Adipose tissue (tissue), 3 donors: ENCODE results near the gene CYLD. TPM values are rescaled to one million over a fixed set of nuclear protein-coding genes. Genes with fewer than 3 reads are reported as not detected.

Experiments
- H3K27ac ChIP-seq: one replicate; pipeline ENCODE4 v1.5.1; 2013; ENCODE audit warnings: low read depth, low read length
- WGBS, 3 donors: extraction: QIAGEN DNeasy Blood & Tissue Kit; methylation state at CpG; one replicate each; pipeline ENCODE4 v1.1.7; 2013; 5-methylcytosine and 5-hydroxymethylcytosine counted together
- polyA plus RNA-seq, 3 donors: library from polyadenylated mRNA; stranded (reverse); fragments of 200-250 nt; gene quantifications; one replicate each; pipeline ENCODE4 v1.2.3, GENCODE V29; 2013
- donor health status: healthy with polysubstance abuse.
- donor health status: Bipolar disorder and iron deficiency.
- donor health status: healthy.

CYLD gene
- polyA plus RNA-seq, 3 donors = 5.8 to 12.5 (median 11.9) TPM

DNA sequence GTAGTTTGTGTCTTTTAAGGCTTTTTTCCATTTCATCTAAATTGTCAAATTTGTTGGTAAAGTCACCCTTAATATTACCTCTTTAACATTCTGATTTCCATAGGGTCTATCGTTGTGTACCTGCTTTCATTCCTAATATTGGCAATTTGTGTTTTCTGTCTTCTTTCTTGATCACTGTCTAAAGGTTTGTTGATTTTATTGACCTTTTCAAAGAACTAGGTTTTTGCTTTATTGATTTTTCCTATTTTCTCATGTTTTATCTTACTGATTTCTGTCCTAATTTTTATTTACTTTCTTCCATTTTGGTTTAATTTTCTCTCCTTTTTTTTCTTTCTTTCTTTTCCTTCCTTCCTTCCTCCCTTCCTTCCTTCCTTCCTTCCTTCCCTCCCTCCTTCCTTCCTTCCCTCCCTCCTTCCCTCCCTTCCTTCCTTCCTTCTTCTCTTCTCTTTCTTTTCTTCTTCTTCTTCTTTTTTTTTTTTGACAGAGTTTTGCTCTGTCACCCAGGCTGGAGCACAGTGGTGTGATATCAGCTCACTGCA is 86.3 kb downstream of the CYLD start:
- 43 to 94% (median 93%) methylated on average over 1 of the region's 1 CpG for WGBS, 3 donors
- H3K27ac ChIP-seq = no peak overlapping the region

DNA sequence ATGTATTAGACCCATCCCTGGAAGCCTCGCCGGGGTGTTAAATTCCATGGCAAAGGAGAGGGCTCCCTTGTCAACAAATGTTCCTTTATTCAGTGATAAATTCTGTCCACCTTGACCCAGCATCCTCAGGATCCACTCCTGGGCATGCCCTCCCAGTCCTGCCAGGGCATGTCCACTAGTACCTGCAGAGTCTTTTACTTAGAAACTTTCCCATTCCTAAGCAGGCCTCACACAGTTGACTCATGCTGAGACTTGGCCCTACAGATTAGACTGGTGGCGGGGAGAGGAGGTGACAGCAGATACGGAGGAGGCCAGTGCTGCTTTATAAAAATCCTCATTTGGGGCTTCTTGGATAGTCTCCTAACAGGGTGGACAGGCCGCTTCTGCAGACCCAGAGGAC is 88.8 kb downstream of the CYLD start:
- WGBS, 3 donors = 91 to 92% (median 91%) methylated on average over 5 of the region's 5 CpGs
- no peak overlapping the region for H3K27ac ChIP-seq

DNA sequence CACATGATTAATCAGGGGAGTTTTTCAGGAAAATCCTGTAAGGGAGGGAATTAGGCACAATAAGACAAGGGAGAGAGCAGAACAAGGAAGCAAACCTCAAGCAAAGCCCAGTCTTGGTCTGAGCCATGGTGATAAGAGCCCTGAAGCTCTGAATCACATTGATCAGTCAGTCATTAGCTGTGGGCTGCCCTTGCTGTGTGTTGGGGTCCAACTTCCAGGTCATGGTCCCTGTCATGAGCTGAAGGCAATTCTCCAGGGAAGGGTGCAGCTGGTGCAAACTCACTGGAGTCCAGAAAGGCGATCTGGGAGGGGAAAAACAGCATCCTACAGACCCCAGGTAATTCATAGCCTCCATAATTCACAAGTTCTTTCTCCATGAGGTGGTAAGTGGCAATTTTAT is 89.9 kb downstream of the CYLD start:
- 89 to 97% (median 94%) methylated on average over 1 of the region's 1 CpG for WGBS, 3 donors

DNA sequence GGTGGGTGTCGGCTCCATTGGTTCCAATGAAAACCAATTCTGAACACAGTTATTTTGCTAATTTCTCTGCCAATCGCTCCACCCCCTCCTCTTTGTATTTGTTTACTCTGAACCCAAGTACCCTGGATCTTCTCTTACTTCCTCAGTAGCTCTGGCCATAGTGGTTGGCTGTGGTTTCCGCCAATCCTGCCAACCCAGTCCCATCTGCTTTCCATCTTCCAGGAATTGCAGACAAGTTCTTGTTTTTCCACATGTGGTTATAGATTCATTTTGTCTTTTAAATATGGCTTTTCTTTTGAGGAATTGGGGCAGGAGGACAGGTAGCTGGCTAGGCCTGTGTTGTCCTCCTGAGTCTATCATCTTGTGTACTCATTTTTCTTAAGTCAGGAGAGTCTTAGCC is 92.0 kb downstream of the CYLD start:
- no peak overlapping the region for H3K27ac ChIP-seq
- 87 to 92% (median 90%) methylated on average over 3 of the region's 3 CpGs for WGBS, 3 donors

More for the DNA sequence above, 89.9 kb downstream of the CYLD start:
- no peak overlapping the region for H3K27ac ChIP-seq

DNA sequence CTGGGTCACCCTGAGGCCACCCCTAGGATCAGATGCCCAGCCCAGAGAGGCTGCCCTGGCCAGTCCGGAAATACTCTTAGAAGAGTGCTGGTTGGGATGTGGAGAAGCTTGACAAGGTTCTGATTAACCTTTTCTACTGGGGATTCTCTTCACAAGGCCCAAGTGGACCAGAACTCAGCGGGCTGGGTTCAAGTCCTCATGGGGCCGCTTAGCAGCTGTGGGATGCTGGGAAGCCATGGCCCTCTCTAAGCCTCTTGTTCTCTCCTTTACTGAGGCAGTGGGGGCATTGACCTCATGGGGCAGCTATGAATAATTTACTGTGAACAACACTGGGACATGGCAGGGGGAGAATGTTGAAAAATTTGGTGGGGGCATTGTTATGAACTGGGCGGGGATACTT is 92.8 kb downstream of the CYLD start:
- H3K27ac ChIP-seq = no peak overlapping the region
- WGBS, 3 donors = 83 to 95% (median 89%) methylated on average over 4 of the region's 4 CpGs

DNA sequence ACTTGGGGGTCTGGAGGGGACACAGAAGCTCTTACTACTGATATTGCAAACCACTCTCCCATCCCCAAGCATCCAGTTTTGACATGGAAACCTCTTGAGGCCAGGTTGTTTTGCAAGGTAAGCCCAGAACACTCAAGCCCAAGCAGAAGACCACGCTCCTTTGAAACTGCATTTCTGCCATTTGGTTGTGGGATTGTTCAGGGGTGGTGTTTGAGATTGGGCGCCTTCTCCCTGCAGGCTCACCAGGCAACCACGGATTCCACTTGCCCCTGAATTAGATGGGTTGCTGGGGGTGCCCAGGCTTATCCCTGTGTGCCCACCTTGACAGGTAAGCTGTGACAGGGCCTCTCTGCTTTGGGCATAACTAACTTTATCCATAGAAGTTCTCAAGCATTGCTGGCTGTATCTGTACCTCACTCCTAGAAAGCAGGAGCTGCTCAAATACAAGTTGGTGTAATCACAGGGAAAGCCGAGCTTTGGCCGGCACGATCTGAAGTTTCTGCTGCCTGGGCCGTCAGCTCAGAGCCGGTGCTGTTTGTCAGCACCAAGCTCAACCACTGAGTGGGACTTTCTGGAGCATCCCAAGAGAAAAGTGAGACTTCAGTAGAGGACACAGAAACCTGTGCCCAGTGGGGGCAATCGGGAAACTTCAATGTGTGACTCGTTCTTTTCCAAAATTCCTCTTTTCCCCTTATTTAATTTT is 93.6 kb downstream of the CYLD start:
- no peak overlapping the region for H3K27ac ChIP-seq
- 61 to 80% (median 74%) methylated on average over 10 of the region's 10 CpGs for WGBS, 3 donors

DNA sequence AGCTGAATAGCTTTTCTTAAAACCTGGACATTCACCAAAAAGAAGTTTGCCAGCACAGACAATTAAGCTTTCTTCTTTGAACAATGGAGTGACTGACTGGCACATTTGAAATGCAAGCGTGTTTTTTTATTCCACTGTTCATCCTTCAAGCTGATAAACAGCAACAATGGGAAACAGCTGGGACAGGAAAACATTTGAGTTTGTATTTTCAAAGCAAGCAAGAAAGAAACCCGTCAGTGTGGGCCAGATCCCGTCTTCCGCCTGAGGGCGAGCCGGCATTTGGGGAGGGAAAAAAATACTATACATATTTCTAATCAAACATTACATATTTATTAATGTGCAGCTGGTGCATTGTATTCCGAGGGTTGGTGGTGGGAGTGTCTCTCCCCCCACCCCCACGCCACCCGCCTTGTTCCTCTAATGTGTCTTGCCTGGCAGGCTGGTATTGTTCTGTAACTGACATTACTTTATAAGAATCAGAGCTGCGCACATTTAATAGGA is 94.3 kb downstream of the CYLD start:
- H3K27ac ChIP-seq = no peak overlapping the region
- 66 to 77% (median 73%) methylated on average over 10 of the region's 10 CpGs for WGBS, 3 donors

DNA sequence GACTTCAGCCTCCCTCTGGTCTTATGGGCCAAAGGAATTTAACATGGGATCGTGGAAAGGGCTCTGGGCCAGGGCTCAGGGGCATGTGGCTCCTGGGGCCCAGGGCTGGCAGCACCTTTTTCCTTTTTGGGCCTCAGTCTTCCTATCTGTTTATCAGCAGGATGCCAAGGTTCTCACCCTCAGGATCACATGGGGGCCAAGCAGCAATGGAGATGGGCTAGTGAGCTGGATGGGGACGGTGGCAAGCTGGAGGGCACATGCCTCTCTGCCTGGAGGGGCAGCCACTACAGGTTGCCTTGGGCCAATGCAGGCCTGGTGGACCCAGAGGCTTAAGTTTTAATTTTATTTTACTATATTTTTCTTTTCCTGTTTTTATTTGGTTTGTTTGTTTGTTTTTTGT is 95.4 kb downstream of the CYLD start:
- no peak overlapping the region for H3K27ac ChIP-seq
- WGBS, 3 donors = 76 to 96% (median 81%) methylated on average over 2 of the region's 2 CpGs

DNA sequence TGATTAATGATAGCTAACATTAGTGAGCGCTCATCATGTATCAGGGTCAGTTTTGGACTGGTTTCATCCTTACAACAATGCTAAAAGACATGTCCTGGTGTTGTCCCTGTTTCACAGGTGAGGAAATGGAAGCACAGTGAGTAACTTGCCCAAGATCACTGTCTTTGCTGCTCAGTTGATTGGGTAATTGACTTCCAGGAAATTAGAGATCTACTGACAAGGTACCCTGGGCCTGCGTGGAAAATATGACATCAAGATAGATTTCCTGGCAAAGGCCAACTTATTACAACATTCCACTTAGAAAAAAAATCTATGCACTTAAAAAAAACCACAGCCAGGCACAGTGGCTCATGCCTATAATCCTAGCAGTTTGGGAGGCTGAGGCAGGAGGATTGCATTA is 96.3 kb downstream of the CYLD start:
- 49 to 51% (median 50%) methylated on average over 2 of the region's 2 CpGs for WGBS, 3 donors
- peak overlapping the region; percentile 19 for H3K27ac ChIP-seq

DNA sequence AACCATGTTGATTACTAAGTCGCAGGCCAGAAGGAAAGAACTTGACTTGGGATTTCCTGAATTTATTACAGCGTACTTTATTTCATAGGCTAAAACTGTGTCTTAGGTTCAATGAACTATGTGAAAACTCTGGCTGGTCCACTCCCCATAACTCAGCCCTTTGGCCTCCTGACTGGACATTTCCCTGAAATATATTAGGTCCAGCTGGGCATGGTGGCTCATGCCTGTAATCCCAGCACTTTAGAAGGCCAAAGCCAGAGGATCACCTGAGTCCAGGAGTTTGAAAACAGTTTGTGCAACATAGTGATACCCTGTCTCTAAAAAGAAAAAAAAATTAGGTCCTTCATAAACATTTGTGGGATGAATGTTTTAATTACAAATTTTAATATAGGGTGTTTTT is 97.0 kb downstream of the CYLD start:
- 81 to 95% (median 88%) methylated on average over 2 of the region's 2 CpGs for WGBS, 3 donors
- no peak overlapping the region for H3K27ac ChIP-seq

DNA sequence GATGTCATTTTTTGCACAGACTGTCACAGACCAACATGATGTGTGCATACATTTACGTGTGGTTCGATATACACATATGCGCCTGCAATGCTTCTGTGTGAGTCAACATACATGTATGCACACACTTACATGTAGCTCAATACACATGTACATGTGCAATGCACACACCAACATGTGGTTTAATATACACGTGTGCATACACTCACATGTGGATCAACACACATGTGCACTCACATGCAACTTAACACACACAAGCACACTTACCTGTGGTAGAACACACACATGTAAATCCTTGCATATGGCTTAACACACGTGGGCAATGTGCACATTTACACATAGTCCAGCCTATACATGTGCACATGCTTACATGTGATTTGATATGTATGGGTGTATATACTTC is 97.5 kb downstream of the CYLD start:
- no peak overlapping the region for H3K27ac ChIP-seq
- WGBS, 3 donors = 87 to 90% (median 89%) methylated on average over 5 of the region's 5 CpGs

DNA sequence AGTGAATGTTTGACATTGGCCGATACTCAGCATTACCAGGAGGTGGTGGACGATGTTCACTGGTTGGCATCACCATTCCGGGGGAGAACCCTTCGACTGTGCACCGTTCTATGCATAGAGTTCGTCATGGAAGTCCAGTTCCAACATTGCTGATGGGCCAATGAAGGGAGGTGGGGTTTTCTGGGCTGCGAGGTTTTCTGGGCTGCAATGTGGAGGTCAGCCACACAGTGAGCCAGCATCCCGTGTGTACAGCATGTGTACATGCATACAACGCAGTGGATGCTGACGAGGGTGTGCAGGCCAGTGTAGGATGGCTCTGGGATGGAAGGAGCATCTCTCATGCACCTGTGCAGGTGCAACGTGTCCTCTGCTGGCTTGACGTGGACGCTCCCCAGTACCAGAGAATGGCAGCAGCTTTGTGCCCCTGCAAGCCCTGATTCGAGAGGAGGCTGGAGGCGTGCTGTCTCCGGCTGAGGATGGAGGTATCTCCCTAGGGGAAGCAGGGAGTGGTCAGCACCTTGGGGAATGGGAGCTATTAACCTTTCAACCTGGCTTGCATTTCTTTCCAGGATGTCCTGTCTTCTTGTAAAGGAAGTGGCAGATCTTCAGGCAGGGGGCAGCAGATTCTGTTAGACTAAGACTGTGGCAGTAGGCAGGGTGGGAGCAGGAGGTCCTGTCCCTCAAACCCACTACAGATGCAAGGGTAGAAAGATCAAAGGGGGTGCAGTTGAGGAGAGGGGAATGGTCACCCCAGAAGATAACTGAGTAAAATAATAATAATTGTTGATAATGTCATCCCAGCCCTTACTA is 98.2 kb downstream of the CYLD start:
- no peak overlapping the region for H3K27ac ChIP-seq
- 83 to 87% (median 83%) methylated on average over 16 of the region's 16 CpGs for WGBS, 3 donors

DNA sequence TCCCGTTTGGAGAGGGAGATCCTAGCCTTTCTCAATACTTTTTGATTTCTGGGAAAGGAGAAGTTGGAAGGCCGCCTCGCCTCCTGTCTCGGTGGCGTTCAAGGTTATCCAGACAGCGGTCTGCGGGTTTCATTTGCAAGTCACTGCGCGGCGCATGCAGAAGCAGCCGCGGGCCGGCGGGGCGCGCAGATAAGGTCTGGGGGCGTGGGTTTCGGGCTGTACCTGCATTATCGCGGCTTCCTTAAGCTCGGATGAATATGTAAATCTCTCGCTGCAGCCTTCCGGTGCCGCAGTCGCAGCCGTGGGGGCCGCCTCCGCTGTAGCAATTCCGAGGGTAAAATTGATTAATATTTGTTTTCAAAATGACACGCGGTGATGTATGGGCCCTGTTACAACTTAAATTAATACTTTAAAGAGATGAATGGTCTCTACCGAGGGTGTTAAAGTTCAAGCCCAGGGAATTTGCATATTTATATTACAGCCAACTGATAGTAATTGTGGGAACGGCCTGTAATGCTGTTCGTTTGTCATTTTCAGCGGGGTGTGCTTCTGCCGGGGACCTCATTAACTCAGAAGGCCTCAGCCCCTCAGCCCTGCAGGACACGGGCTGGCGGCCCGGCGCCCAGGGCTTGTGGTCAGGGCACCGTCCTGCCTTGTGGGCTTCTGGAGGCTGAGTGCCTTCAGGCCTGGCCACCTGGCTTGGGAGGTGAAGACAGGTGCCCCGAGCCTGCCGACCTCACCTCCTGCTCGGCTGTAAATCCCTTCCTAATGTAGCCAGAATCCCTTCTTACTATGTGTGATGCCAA is 99.4 kb downstream of the CYLD start:
- no peak overlapping the region for H3K27ac ChIP-seq
- WGBS, 3 donors = 9 to 14% (median 9%) methylated on average over 44 of the region's 44 CpGs

DNA sequence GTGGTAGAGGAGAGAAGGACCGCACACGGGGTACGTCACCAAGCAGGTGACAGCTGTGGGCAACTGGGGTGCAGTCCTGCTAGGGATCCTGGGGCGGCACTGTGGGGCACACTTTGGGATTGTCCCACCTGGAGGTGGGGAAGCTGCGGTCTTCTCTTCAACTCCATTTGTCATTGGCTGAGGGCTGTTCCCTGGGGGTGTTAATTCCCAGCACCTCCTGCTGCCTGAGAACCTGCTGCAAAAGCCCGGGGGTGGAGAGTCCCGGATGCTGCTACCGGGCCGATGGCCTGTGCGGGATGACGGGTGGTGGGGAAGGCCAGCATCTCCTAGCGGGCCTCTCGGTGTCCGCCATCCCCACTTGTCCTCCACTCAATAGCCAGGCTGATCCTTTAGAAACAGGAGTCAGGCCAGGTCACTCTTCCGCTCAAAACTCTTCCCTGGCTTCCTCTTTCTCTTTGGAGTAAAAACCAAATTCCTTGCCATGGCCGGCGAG is 100.2 kb downstream of the CYLD start:
- H3K27ac ChIP-seq = no peak overlapping the region

DNA sequence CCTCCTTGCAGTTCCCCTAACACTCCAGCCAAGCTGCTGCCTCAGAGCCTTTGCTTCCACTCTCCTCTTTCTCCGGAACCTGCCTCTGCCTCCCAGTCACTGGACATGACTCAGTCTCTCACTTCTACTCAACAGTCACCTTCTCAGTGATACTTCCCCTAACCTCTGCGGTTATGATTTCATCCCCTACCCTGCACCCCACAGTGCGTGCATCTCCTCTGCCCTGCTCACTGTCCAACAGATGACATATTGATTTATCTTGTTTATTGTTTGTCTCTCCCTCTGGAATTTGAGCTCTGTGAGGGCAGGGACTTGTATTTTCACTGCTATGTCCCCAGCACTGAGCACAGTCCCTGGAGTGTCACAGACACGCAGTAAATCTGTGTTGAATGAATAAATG is 100.7 kb downstream of the CYLD start:
- 72 to 76% (median 73%) methylated on average over 4 of the region's 4 CpGs for WGBS, 3 donors
- no peak overlapping the region for H3K27ac ChIP-seq

More for the DNA sequence above, 100.2 kb downstream of the CYLD start:
- 87 to 90% (median 90%) methylated on average over 16 to 17 of the region's 17 CpGs for WGBS, 3 donors

DNA sequence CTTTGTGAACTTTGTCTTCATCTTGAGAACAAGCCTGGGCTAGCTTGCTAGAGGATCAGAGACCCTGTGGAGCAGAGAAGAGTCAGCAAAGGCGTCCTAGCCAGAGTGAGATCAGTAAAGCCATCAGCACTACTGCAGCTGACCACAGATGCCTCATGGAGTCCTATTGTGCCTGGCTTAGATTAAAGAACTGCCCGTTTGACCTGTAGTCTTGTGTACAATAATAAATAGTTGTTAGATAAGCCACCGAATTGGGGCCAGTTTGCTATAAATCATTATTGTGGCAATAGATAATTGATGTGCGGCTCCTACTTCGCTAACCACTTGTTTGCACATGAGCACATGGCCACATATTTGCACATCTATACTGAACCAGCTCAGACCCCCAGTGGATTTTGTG is 103.0 kb downstream of the CYLD start:
- 23 to 57% (median 50%) methylated on average over 5 of the region's 5 CpGs for WGBS, 3 donors
- no peak overlapping the region for H3K27ac ChIP-seq

DNA sequence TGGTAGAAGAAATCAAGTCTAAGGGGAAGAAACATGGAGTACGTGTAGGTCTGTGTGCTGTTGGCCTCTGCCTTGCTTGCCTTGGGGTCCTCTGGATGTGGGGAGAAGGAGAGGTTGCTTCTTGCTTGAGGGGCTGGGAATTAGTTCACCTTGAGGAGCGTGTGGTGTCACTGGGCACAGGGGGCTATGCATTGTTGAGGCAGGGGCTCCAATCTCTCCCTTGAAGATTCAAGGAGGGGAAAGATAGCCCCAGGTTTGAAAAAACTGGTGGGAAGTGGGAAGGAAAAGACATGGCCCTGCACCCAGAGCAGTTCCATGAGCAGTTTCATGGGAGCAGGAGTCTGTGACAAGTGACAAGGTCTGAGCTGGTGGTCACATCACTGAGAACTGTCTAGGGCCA is 103.4 kb downstream of the CYLD start:
- H3K27ac ChIP-seq = no peak overlapping the region
- 81 to 84% (median 84%) methylated on average over 2 of the region's 2 CpGs for WGBS, 3 donors

DNA sequence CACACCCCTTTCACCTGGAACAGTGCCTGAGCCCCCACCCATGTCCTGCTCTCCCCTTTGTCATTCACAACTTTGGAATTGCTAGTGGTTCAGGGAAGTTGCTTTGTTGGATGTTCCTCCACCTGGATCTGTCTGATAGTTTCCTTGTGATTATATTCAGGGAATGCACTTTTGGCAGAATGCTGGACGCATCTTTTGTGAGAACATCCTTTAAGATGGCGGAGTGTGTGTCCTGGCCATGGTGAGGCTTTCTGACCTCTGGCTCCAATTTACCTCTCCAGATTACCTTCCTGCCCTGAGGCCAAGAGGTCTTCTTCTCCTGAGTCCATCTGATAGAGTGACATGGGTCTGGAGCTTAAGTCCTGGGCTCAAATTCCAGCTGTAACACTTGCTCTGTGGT is 104.6 kb downstream of the CYLD start:
- WGBS, 3 donors = 88 to 94% (median 92%) methylated on average over 2 of the region's 2 CpGs
- no peak overlapping the region for H3K27ac ChIP-seq
